Measurements from ENCODE around the gene DOHH.

The DOHH gene

GRCh38 chr19:3467437-3468198 lies 32.9 kb downstream of the DOHH start:
- TF ChIP-seq CTCF (IDR thresholded peaks at IDR 0.05): no peak

- no peak for TF ChIP-seq CTCF (IDR thresholded peaks at IDR 0.05)
Measured at GRCh38 chr19:3466635-3467034, 33.8 kb downstream of the DOHH start.

- TF ChIP-seq CTCF (IDR thresholded peaks at IDR 0.05): no peak
Measured at GRCh38 chr19:3465552-3465951, 34.9 kb downstream of the DOHH start.

GRCh38 chr19:3464587-3465235 lies 35.8 kb downstream of the DOHH start:
- no peak for TF ChIP-seq CTCF (IDR thresholded peaks at IDR 0.05)

GRCh38 chr19:3463714-3464586 lies 36.5 kb downstream of the DOHH start:
- TF ChIP-seq CTCF (IDR thresholded peaks at IDR 0.05): no peak

- TF ChIP-seq CTCF (IDR thresholded peaks at IDR 0.05): no peak
Measured at GRCh38 chr19:3462991-3463713, 37.3 kb downstream of the DOHH start.
